Measurements from ENCODE around the gene ACOT13. TPM values are rescaled to one million over a fixed set of nuclear protein-coding genes. Genes with fewer than 3 reads are reported as not detected.
"Not testable (repeated sequence)": the region's sequence is repeated elsewhere in the genome, so short reads cannot be mapped to it uniquely, and the experiment has no call there.

ACOT13 gene
- total RNA-seq, 2 donors from 2014 or later: 8.8 to 15.9 TPM

GRCh38 chr6:24692003-24692402 lies 25.1 kb downstream of the ACOT13 start:
- H3K4me1 ChIP-seq (replicated peaks): no peaks in the 10 kb centered on the region
- no peak overlapping the region for H3K27ac ChIP-seq
- H3K27me3 ChIP-seq (replicated peaks; ENCODE audit: insufficient read depth): no peaks in the 10 kb centered on the region
- intact Hi-C loops (cut with DNase I): no loop called here
- TF ChIP-seq POLR2A (IDR thresholded peaks at IDR 0.05): no peak
- TF ChIP-seq POLR2AphosphoS5 (IDR thresholded peaks at IDR 0.05): no peak
- TF ChIP-seq, protein P1, sequence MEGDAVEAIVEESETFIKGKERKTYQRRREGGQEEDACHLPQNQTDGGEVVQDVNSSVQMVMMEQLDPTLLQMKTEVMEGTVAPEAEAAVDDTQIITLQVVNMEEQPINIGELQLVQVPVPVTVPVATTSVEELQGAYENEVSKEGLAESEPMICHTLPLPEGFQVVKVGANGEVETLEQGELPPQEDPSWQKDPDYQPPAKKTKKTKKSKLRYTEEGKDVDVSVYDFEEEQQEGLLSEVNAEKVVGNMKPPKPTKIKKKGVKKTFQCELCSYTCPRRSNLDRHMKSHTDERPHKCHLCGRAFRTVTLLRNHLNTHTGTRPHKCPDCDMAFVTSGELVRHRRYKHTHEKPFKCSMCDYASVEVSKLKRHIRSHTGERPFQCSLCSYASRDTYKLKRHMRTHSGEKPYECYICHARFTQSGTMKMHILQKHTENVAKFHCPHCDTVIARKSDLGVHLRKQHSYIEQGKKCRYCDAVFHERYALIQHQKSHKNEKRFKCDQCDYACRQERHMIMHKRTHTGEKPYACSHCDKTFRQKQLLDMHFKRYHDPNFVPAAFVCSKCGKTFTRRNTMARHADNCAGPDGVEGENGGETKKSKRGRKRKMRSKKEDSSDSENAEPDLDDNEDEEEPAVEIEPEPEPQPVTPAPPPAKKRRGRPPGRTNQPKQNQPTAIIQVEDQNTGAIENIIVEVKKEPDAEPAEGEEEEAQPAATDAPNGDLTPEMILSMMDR (IDR thresholded peaks at IDR 0.05): no peak
- H3K36me3 ChIP-seq: no peaks in the 10 kb centered on the region
- no peak overlapping the region for H3K4me3 ChIP-seq
- DNase-seq (ENCODE audit: low spot score): no peak
- no peaks in the 10 kb centered on the region for H3K9me3 ChIP-seq
- 82% methylated on average over 4 of the region's 4 CpGs for WGBS

- no peaks in the 10 kb centered on the region for H3K27me3 ChIP-seq (replicated peaks; ENCODE audit: insufficient read depth)
- no peaks in the 10 kb centered on the region for H3K36me3 ChIP-seq
- H3K9me3 ChIP-seq: no peaks in the 10 kb centered on the region
- no peak overlapping the region for H3K27ac ChIP-seq
- intact Hi-C loops (cut with DNase I): no loop called here
- TF ChIP-seq, protein P1 (IDR thresholded peaks at IDR 0.05): no peak
- TF ChIP-seq POLR2A (IDR thresholded peaks at IDR 0.05): no peak
- TF ChIP-seq POLR2AphosphoS5 (IDR thresholded peaks at IDR 0.05): no peak
- no peaks in the 10 kb centered on the region for H3K4me1 ChIP-seq (replicated peaks)
- DNase-seq (ENCODE audit: low spot score): no peak
- no peak overlapping the region for H3K4me3 ChIP-seq
- 97% methylated on average over 3 of the region's 3 CpGs for WGBS
Observed at GRCh38 chr6:24692415-24692814, 25.5 kb downstream of the ACOT13 start.

DNA sequence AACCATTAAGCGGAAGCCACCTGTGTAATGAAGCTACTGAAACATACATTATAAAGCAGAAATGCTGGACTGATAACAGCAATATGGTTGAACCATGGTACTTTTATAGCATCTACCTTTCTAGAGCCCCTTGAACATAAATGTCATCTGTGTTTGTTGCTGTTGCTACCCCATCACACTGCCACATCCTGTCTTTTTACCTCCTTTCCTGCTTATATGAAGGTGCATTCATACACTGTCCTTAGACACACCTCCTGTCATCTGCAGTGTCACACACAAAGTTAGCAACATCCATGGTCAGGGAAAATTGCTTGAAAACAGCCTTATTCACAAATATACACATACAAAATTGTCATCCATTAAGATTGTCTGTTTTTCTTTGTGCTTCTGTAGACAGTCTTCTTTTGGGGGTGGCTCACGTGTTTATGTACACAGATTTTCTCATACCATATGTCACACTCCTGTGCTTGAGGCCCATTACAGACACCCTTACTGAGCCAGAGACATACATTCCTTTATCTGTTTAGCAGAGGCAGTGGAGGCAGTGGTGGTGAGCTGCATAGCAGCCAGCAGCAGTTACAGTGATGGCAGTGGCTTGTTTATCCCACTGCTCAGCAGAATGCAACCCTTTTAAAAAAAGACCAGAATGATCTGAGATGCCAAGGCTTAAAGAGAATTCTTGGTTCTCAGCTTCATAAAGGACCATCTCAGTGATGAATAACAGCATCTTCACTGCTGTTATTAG lies 26.1 kb downstream of the ACOT13 start:
- Histone ChIP-seq H3K4me3 (no peak overlapping the region), H3K36me3 (no peaks in the 10 kb centered on the region), H3K27me3 (replicated peaks; ENCODE audit: insufficient read depth) (no peaks in the 10 kb centered on the region), H3K4me1 (replicated peaks) (no peaks in the 10 kb centered on the region), H3K9me3 (no peaks in the 10 kb centered on the region), H3K27ac (no peak overlapping the region)
- TF ChIP-seq, protein P1 (IDR thresholded peaks at IDR 0.05): no peak
- TF ChIP-seq POLR2AphosphoS5 (IDR thresholded peaks at IDR 0.05) (no peak), POLR2A (IDR thresholded peaks at IDR 0.05) (no peak)
- intact Hi-C loops (cut with DNase I): no loop called here
- DNase-seq (ENCODE audit: low spot score): no peak
- WGBS: 92% methylated on average over 2 of the region's 2 CpGs

GRCh38 chr6:24694198-24694597 lies 27.3 kb downstream of the ACOT13 start:
- DNase-seq (ENCODE audit: low spot score): no peak
- WGBS: 50% methylated on average over 1 of the region's 1 CpG
- no peaks in the 10 kb centered on the region for H3K27me3 ChIP-seq (replicated peaks; ENCODE audit: insufficient read depth)
- intact Hi-C loops (cut with DNase I): loop anchor here (2.0 kb wide), 1 partner anchor 113 kb away; no protein-coding TSS in a partner anchor
- H3K9me3 ChIP-seq: no peaks in the 10 kb centered on the region
- no peak overlapping the region for H3K4me3 ChIP-seq
- TF ChIP-seq, protein P1 (IDR thresholded peaks at IDR 0.05): no peak
- TF ChIP-seq POLR2AphosphoS5 (IDR thresholded peaks at IDR 0.05) (no peak), POLR2A (IDR thresholded peaks at IDR 0.05) (no peak)
- H3K27ac ChIP-seq: no peak overlapping the region
- H3K4me1 ChIP-seq (replicated peaks): no peaks in the 10 kb centered on the region
- no peaks in the 10 kb centered on the region for H3K36me3 ChIP-seq

DNA sequence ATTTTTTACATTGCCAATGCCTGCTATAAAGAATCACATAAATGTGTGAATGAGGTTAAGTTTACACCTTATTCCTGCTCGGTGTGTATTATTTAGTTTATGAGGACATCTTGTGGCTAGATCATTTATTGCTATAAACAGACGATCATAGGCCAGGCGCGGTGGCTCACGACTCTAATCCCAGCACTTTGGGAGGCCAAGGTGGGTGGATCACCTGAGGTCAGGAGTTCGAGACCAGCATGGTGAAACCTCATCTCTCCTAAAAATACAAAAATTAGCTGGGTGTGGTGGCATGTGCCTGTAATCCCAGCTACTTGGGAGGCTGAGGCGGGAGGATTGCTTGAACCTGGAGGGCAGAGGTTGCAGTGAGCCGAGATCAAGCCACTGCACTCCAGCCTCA lies 28.8 kb downstream of the ACOT13 start:
- TF ChIP-seq, protein P1 (IDR thresholded peaks at IDR 0.05): peak in 3 of 4 experiments; percentile 60 to 74 (median 71)
- not testable (repeated sequence) for H3K4me3 ChIP-seq; H3K27me3 ChIP-seq (replicated peaks; ENCODE audit: insufficient read depth); H3K36me3 ChIP-seq; H3K9me3 ChIP-seq; H3K4me1 ChIP-seq (replicated peaks); H3K27ac ChIP-seq
- peak; percentile 15 for DNase-seq (ENCODE audit: low spot score)
- intact Hi-C loops (cut with DNase I): loop anchor here (2.0 kb wide), 1 partner anchor 115 kb away; no protein-coding TSS in a partner anchor
- 32% methylated on average over 8 of the region's 8 CpGs for WGBS
